ENCODE results near the gene NRBP1.

NRBP1 gene

DNA sequence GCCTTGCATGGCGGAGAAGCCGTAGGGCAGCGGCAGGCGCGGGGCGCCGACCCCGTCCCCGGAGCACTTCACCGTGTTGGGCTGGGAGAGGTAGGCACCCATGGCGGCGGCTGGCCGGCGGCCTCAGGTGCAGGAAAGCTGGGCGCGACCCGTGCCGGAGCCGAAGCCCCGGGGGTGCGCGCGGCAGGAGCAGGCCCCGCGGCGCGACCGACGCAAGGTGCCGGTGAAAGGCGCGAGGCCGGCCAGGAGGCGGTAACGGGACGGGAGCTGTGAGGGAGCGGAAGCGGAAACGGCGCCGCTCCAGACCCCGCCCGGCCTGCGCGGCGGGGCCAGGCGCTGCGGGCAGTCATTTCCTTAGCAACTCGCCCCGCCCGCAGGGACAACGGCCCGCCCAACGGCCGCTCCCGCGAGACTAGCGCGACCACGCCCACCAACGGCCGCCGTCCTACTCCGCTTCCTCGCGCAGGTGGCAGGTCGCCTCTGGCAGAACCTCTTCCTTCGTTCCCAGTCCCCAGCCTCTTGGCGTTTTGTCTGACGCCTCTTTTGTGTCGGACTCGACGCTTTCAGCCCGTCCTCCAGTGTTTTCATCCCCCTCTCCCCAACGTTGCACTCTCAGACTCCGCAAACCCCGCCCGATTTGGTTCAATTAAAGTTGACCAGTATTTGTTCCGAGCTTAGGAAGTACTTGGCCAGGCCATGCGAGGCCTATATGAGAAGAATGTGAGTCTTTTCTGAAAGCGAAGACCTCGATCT, 18.9 kb upstream of the NRBP1 start, which contains the start of gene PPM1G:
PPM1G (minus strand) TSS at position 271 of the 753 bp plus-strand sequence; CDS start at position 102, 169 bp downstream.
- peak within 1 kb of the TSS; percentile 99 for H3K9ac ChIP-seq (ENCODE audit: low read length)
- no peaks in the 10 kb centered on the region for H3K9me3 ChIP-seq (ENCODE audit: low read length)
- H3K4me2 ChIP-seq (ENCODE audit: low read length) = peak within 1 kb of the TSS; percentile 89
- peak within 1 kb of the TSS; percentile 75 for H3K27ac ChIP-seq (ENCODE audit: low read depth, low read length, poor library complexity, severe bottlenecking)
- peak within 1 kb of the TSS; percentile 100 for H3K4me3 ChIP-seq (ENCODE audit: low read depth, low read length, poor library complexity, severe bottlenecking)
- no peaks in the 10 kb centered on the region for H4K20me1 ChIP-seq (ENCODE audit: insufficient read depth, low read length)
- H3K27me3 ChIP-seq (ENCODE audit: insufficient read depth, low read length) = no peaks in the 10 kb centered on the region
- peaks cover 27% of the 10 kb centered on the region for H3K36me3 ChIP-seq (ENCODE audit: insufficient read depth, low read length)
- H2AFZ ChIP-seq (ENCODE audit: low read length) = peak within 1 kb of the TSS; percentile 87
- no peaks in the 10 kb centered on the region for H3K9me2 ChIP-seq (ENCODE audit: low read depth, low read length)
- TF ChIP-seq, protein P1, sequence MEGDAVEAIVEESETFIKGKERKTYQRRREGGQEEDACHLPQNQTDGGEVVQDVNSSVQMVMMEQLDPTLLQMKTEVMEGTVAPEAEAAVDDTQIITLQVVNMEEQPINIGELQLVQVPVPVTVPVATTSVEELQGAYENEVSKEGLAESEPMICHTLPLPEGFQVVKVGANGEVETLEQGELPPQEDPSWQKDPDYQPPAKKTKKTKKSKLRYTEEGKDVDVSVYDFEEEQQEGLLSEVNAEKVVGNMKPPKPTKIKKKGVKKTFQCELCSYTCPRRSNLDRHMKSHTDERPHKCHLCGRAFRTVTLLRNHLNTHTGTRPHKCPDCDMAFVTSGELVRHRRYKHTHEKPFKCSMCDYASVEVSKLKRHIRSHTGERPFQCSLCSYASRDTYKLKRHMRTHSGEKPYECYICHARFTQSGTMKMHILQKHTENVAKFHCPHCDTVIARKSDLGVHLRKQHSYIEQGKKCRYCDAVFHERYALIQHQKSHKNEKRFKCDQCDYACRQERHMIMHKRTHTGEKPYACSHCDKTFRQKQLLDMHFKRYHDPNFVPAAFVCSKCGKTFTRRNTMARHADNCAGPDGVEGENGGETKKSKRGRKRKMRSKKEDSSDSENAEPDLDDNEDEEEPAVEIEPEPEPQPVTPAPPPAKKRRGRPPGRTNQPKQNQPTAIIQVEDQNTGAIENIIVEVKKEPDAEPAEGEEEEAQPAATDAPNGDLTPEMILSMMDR (IDR thresholded peaks at IDR 0.05; ENCODE audit: low read length) = no peak
- no peak for TF ChIP-seq EZH2 (IDR thresholded peaks at IDR 0.05; ENCODE audit: borderline replicate concordance, low read length)
- peaks cover 30% of the 10 kb centered on the region for H3K4me1 ChIP-seq (ENCODE audit: insufficient read depth, low read length, severe bottlenecking)
- H3K79me2 ChIP-seq (ENCODE audit: insufficient read depth, low read length) = peaks cover 48% of the 10 kb centered on the region
- H3F3A ChIP-seq (ENCODE audit: insufficient read depth, low read length) = no peaks in the 10 kb centered on the region

- Histone ChIP-seq H3K4me1 (ENCODE audit: insufficient read depth, low read length, severe bottlenecking) (peaks cover 17% of the 10 kb centered on the region), H3K79me2 (ENCODE audit: insufficient read depth, low read length) (peaks cover 17% of the 10 kb centered on the region), H3K9me2 (ENCODE audit: low read depth, low read length) (no peaks in the 10 kb centered on the region), H3K27ac (ENCODE audit: low read depth, low read length, poor library complexity, severe bottlenecking) (no peak overlapping the region), H3K4me2 (ENCODE audit: low read length) (no peak overlapping the region), H3K36me3 (ENCODE audit: insufficient read depth, low read length) (peaks cover 2% of the 10 kb centered on the region), H4K20me1 (ENCODE audit: insufficient read depth, low read length) (no peaks in the 10 kb centered on the region), H2AFZ (ENCODE audit: low read length) (no peak overlapping the region), H3K9ac (ENCODE audit: low read length) (no peak overlapping the region), H3K27me3 (ENCODE audit: insufficient read depth, low read length) (no peaks in the 10 kb centered on the region), H3K9me3 (ENCODE audit: low read length) (no peaks in the 10 kb centered on the region), H3K4me3 (ENCODE audit: low read depth, low read length, poor library complexity, severe bottlenecking) (no peak overlapping the region), H3F3A (ENCODE audit: insufficient read depth, low read length) (no peaks in the 10 kb centered on the region)
- TF ChIP-seq, protein P1 (IDR thresholded peaks at IDR 0.05; ENCODE audit: low read length) = no peak
- TF ChIP-seq EZH2 (IDR thresholded peaks at IDR 0.05; ENCODE audit: borderline replicate concordance, low read length) = no peak
Measured at GRCh38 chr2:27412419-27413152, 15.8 kb upstream of the NRBP1 start.

DNA sequence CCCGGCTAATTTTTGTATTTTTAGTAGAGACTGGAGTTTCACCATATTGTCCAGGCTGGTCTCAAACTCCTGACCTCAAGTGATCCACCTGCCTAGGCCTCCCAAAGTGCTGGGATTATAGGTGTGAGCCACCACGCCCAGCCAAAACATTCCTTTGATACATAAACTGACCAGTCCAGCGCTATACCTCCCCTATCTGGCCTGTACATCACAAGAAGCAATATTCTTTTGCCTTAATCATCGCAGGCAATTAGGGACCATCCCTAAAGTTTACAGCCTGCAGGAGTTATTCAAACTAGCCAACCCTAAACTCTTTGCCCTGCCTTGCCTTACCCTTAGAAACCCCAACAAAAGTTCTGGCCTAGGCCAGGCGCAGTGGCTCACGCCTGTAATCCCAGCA, 12.3 kb upstream of the NRBP1 start:
- Histone ChIP-seq H4K20me1 (ENCODE audit: insufficient read depth, low read length) (no peaks in the 10 kb centered on the region), H2AFZ (ENCODE audit: low read length) (no peak overlapping the region)

More for the DNA sequence above, 12.3 kb upstream of the NRBP1 start:
- Histone ChIP-seq H3K9ac (ENCODE audit: low read length) (no peak overlapping the region), H3K27me3 (ENCODE audit: insufficient read depth, low read length) (no peaks in the 10 kb centered on the region), H3K4me1 (ENCODE audit: insufficient read depth, low read length, severe bottlenecking) (no peaks in the 10 kb centered on the region), H3F3A (ENCODE audit: insufficient read depth, low read length) (no peaks in the 10 kb centered on the region), H3K9me2 (ENCODE audit: low read depth, low read length) (no peaks in the 10 kb centered on the region), H3K4me2 (ENCODE audit: low read length) (no peak overlapping the region), H3K9me3 (ENCODE audit: low read length) (no peaks in the 10 kb centered on the region), H3K36me3 (ENCODE audit: insufficient read depth, low read length) (no peaks in the 10 kb centered on the region), H3K79me2 (ENCODE audit: insufficient read depth, low read length) (no peaks in the 10 kb centered on the region), H3K27ac (ENCODE audit: low read depth, low read length, poor library complexity, severe bottlenecking) (no peak overlapping the region), H3K4me3 (ENCODE audit: low read depth, low read length, poor library complexity, severe bottlenecking) (no peak overlapping the region)
- TF ChIP-seq EZH2 (IDR thresholded peaks at IDR 0.05; ENCODE audit: borderline replicate concordance, low read length) = no peak
- TF ChIP-seq, protein P1 (IDR thresholded peaks at IDR 0.05; ENCODE audit: low read length) = no peak

Data from OCI-LY1 (cell line).